ENCODE results near the gene NR1I3.

DNA sequence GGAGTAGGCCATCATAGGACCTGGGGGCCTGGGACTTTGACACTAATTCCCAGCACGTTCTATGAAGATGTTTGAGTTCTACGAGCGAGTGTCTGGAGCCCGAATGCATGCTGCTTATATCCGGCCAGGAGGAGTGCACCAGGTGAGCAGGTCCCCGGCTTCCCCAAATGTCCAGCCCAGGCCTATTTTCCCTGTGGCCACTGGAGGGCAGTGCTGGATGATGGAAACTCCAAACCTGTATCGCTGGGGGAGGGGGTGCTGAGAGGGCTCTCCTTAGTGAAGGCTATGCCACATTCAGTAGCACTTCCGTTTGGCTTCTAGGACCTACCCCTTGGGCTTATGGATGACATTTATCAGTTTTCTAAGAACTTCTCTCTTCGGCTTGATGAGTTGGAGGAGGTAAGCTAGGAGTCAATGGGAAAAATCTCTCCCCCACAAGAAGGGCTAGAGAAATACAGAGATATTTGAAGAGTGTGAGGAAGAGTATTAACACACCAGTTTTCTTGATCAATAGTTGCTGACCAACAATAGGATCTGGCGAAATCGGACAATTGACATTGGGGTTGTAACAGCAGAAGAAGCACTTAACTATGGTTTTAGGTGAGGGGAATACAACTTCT is 28.1 kb downstream of the NR1I3 start:
- TF ChIP-seq, protein P1, sequence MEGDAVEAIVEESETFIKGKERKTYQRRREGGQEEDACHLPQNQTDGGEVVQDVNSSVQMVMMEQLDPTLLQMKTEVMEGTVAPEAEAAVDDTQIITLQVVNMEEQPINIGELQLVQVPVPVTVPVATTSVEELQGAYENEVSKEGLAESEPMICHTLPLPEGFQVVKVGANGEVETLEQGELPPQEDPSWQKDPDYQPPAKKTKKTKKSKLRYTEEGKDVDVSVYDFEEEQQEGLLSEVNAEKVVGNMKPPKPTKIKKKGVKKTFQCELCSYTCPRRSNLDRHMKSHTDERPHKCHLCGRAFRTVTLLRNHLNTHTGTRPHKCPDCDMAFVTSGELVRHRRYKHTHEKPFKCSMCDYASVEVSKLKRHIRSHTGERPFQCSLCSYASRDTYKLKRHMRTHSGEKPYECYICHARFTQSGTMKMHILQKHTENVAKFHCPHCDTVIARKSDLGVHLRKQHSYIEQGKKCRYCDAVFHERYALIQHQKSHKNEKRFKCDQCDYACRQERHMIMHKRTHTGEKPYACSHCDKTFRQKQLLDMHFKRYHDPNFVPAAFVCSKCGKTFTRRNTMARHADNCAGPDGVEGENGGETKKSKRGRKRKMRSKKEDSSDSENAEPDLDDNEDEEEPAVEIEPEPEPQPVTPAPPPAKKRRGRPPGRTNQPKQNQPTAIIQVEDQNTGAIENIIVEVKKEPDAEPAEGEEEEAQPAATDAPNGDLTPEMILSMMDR (IDR thresholded peaks at IDR 0.05) = peak; percentile 77 to 90 (median 86)
- no peak for TF ChIP-seq POLR2A (IDR thresholded peaks at IDR 0.05)
